ENCODE measurements around the gene CCDC51.

GRCh38 chr3:48474619-48475018 is 34.7 kb upstream of the CCDC51 start:
- TF ChIP-seq POLR2A (IDR thresholded peaks at IDR 0.05; ENCODE audit: low read depth, low read length) = no peak
- TF ChIP-seq POLR2AphosphoS5 (IDR thresholded peaks at IDR 0.05; ENCODE audit: low read depth, low read length) = no peak
- no peak for TF ChIP-seq TAF1 (IDR thresholded peaks at IDR 0.05; ENCODE audit: borderline replicate concordance, low read depth, low read length)
